Hematopoietic multipotent progenitor cell treated with erythropoietin and hydrocortisone succinate and interleukin-3 and kit ligand, for 15 days (in vitro differentiated cells): ENCODE measurements around the gene COMMD10.
"Not testable (repeated sequence)": the region's sequence is repeated elsewhere in the genome, so short reads cannot be mapped to it uniquely, and the experiment has no call there.

Source experiments
- DNase-seq: peaks from one replicate; pipeline ENCODE4 v3.0.0-alpha.2; 2015; ENCODE audit warnings: low spot score

The COMMD10 gene

DNA sequence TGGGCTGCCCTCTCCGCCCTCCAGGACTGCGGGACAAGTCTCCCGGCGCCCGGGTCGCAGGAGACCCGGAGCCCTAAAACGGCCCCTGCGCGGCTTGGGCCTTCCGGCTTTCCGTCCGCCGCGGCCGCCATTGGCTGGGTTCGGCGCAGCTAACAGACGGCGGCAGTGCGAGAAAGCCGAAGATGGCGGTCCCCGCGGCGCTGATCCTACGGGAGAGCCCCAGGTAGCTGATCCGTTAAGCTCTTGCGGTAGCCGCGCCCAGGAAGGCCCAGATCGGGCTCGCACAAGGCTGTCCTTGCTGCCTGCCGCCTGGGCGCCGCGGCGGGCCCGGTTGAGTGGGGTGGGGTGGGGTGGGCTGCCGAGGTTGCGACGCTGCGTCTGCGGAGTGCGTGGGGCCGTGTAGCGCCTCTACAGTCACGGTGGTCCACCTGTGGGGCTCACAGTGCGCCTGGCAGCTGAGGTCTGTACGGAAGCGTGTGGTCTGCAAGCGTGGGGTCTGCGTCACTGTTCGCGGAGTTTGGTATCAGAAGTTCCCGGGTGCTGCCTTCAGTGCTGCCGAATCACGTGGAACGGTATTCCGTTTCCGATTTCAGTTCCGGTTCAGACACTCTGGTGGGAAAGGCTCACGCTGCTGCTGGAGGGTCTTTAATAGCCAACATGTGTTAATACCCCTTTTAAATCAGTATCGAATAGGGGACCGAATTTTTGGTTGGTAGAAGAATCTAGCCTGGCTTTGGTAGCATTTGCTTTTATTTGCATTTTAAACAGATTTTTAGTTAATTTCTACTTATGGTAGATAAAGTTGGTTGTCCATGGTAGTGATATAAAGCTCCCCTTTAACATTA lies at the start of gene COMMD10:
TSS of gene COMMD10 (plus strand) at position 155 of the 845 bp plus-strand sequence.
- DNase-seq: peak; percentile 63

DNA sequence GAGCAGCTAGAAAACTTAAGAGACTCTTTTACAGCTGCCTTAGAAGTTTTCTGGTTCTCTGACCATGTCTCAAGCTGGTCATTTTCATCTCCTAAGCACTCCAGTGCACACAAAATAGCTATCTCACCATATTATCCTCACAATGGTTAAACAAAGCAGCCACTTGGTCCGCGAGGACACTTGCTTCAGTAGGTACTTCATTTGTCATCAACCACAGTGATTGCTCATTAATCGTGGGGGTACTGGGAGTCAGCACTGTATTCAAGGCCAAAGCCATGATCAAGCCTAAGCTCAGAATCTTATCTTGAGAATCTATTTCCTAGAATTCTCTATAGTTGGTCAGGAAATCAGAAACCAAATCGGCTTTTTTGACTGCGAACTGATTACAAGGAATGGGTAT lies 49.7 kb upstream of the COMMD10 start:
- no peak for DNase-seq

DNA sequence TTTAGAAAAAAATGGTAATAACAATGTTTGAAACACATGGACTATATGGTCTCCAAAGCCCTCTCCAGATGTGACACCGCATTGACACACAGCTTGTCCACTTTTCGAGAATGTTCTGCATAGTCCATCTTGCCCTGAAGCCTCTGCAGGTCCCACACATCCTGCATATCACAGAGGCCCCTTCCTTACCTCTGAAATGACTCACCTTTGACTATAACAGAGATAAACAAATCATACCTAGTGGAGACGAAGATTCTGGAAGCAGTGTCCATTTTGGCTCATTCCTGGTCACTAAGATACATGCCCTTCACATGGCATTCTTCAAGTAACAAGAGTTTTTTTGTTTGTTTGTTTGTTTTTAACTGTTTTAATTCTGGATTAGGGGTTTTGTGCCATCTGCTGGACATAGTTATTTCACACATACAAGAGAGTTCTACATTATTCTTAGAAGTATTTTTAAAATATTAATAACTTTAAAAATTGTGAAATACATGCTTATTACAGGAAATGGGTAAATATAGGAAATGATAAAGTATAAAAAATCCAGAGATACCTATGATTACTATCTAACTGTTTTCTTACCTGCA lies 47.5 kb upstream of the COMMD10 start:
- no peak for DNase-seq

DNA sequence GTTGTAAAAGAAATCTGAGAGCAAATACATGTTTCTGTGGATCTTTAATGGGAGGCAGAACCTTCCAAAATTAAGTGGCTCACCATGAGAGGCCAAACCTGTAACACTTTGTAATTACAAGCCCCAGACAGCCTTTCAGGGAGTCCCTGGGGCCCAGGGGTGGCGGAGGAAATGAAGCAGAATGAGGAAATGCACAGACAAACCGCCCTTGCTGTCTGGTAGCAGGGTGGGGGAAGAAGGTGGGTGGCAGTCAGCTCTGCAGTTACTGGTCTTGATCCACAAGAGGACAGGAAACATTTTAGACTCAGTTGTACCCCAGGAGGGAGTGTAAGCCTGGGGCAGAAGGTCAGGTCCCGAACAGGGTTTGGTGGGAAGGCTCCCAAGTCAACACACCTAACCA lies 46.0 kb upstream of the COMMD10 start:
- DNase-seq: no peak

DNA sequence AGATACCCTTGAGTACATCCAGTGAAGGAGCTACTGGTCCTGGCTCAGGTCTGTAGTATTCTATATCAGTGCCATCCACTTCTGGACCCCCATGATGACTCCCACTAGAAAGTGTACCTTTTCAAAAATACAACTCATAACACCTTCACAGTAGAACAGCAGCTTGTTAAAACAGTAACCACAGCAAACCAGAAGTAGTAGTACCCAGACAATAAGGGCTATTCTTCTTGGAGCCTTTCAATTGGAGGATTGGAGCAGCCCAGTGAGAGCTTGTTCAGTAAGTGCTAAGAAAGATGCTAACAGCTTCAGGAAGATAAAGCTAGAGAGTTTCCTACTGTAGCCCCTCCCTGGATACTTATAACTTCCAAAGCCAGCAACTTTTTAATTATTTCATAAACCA lies 42.5 kb upstream of the COMMD10 start:
- DNase-seq: no peak

DNA sequence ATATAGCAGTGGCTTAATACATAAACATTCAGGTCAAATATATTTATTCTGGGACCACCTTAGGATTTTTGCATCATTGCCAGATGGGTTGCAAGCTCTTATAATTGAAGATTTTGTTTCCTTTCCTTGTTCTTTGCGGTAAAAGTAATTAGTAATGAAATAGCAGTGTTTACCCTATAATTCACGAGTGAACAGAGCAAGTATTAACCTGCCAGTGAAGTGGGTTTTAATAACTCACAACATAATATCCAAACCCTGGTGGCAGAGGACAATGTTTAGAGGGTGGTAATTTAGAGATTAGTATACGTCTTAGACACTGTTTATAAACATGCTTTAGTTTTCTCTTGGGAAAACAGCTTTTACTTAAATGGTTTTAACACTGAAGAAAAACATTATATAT lies 40.8 kb upstream of the COMMD10 start:
- DNase-seq: no peak

DNA sequence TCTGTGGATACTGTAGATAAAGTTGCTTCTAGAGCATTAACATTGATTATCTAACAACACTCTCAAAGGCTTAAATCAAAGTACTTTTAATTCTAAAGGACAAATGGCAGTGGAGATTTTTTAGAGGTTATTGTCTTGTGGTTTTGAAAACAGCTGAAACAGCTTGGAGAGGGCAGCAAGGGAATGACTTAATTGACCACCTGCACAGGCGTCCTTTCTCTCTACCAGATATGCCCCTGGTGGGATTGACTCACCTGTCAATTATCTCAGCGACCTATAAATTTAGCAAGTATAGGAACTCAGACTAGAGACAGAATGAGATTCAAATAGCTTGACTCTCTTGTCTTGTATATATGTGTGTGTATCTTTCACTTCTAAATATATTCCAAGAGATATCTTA lies 39.0 kb upstream of the COMMD10 start:
- no peak for DNase-seq

DNA sequence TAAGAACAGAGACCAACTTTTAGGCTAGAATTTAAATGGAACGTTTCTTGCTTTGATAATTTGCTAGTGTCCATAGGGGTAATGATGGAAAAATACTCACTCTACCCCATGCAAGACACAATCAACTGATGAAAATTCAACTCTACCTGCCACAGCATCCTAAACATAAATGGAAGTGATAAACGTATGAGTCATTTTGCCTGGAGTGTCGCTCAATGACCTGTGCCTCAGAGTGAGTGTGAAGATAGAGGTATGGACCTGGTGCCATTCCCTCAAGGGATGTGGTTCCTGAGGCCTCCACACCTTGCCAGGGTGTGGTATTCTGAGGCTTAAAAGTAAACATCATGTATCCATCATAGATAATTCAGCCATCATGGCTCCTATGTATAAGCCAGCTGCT lies 38.6 kb upstream of the COMMD10 start:
- DNase-seq: no peak

DNA sequence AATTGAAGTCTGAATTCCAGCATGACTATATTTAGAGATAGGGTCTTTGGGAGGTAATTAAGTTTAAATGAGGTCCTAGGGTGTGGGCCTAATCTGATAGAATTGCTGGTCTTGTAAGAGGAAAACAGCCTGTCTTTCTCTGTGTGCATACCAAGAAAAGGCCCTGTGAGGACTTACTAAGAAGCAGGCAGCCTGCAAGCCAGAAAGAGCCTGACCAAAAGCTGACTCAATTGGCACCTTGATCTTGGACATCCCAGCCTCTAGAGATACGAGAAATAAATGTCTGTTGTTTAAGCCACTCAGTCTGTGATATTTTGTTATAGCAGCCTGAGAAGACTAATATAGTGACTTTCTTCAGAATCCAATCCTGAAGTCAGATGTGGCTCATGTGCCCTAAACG lies 38.0 kb upstream of the COMMD10 start:
- no peak for DNase-seq

DNA sequence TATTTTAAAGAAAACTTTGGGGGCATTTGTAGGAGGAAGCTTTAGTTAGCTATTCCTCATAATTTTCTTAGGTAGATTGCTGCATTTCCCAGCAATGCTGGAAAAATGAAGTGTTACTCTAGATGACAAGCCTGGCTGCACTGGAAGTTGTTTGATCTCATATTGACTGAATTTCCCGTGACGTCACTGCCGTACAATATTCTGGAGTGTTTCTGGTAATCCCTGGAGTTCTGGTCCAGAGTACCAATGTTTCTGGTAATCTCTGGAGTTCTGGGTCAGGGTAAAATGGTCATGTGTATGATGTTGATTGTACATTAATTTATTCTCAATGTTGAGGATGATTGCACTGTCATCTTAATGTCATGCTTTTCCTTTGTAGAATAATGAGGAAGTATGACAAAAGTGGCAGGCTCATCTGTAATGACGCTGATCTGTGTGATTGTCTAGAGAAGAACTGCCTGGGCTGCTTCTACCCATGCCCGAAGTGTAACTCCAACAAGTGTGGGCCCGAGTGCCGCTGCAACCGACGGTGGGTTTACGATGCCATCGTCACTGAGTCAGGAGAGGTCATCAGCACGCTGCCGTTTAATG lies 26.4 kb upstream of the COMMD10 start:
- no peak for DNase-seq

DNA sequence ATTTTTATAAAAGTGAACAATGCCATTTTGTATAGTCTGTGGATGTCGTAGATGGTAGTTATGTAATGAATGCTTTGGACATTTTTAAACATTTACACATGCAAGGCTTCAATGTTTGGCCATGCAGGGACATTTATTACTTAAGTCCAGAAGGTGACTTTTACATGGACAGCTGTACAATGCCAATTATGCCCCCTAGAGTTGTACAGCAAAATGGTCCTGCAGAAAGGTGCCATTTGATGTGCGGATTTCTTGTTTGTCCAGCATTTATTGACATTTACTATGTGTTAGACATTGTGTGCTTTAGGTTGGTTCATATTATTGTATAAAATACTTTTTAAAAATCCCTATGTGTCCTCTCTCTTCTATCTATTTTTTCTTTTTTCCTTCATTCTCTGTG lies 22.5 kb upstream of the COMMD10 start:
- no peak for DNase-seq

DNA sequence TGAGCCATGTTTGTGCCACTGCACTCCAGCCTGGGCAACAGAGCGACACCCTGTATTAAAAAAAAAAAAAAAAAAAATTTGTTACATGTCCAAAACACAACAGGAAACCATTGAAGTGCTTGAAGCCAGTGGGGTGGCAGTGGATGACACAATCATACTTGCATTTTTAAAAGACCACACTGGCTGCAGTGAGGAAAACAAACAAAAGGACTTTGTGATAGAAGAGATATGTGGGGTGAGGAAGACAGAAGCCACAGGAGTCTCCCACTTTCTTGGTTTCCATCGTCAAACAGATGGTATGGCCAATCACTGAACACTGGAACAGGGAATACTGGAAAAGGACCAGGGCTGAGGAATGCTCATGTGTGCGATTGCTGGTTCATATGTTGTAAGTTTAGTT lies 20.9 kb upstream of the COMMD10 start:
- DNase-seq: no peak

DNA sequence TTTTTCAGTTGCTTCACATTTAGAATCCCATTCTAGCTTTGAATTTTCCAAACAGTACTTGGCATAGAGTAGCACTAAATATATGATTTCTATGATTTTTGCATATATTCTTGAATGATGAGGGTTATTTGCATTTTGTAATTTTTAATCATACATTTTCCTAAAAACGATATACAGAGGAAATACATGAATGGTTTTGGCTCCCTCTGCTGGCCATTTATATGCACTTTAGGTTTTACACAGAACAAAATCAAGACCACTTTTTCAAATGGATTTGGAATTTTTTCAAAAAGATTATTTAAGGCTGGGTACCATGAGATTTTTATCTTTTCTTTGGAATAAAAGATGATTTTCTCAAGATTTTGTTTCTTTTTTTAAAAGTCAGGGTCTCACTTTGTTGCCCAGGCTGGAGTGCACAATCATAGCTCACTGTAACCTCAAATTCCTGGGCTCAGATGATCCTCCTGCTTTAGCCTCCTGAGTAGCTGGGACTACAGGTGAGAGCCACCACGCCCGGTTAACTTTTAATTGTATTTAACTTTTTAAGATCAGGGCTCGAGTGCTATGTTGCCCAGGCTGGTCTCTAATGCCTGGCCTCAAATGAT lies 16.7 kb upstream of the COMMD10 start:
- DNase-seq: peak; percentile 59

DNA sequence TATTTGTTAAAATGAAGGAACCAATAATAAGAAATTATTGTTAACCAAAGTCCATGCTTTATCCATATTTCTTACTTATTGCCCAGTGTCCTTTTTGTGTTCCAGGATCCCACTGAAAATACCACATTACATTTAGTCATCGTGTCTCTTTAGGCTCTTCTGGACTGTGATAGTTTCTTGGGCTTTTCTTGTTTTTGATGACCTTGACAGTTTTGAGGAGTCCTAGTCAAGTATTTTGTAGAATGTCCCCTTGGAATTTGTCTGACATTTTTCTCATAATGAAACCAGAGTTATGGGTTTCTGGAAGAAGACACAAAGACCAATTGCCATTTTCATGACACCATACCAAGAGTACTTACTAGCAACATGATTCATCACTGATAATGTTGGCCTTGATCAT lies 13.6 kb upstream of the COMMD10 start:
- DNase-seq: no peak

DNA sequence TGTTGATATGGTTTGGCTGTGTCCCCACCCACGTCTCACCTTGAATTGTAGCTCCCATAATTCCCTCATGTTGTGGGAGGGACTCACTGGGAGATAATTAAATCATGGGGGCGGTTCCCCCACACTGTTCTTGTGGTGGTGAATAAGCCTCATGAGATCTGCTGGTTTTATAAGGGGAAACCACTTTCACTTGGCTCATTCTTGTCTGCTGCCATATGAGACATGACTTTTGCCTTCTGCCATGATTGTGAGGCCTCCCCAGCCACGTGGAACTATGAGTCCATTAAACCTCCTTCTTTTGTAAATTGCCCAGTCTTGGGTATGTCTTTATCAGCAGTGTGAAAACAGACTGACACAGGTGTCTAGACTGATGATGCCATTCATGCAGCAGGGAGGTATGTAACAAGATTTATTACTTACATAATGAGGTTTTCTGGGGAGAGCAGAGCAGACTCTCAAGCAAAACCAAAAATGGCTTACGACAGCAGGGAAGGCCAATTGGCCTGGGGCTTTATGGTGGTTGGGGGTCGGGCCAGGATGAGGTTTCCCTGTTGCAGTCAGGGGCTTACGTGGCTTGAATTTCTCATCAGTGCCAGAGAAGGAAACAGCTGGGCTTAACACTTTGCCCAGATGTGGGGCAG lies 9.5 kb upstream of the COMMD10 start:
- DNase-seq: no peak

DNA sequence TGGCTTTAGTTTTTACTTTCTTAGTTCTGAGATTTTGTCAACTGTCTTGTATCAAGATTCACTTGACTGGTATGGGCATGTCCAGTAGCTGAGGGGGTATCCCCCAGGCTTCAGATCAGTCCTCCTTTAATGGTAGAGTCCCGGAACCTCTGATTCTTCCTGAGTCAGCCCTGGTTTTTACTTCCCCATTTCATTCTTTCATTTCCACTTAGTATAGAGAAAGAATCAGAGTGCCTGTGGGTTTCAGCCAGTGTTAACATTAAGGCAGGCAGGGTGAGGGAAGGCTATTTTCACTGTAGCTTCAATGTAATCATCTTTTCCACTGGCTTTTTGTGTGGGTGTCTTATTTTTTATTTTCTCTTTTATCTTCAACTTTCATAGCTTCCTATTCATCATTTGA lies 8.3 kb upstream of the COMMD10 start:
- no peak for DNase-seq

DNA sequence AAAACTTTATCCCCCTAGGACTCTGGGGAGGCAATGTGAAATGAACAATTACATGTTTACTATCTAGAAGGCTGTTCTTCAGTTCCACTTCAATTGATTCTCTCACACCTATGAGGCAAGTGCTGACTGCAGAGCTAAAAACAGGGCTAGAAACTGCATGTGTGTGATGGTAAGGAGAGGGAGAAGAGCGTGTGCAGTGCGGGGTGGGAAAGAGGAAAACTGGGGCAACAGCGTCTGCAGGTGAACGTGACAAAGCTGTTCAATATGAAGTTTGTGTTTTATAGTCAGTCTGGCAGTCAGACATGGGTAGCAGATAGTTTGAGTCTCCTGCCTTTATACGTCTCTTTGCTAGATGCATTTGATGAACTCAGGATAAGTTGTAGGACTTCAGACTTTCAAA lies 6.6 kb upstream of the COMMD10 start:
- no peak for DNase-seq

DNA sequence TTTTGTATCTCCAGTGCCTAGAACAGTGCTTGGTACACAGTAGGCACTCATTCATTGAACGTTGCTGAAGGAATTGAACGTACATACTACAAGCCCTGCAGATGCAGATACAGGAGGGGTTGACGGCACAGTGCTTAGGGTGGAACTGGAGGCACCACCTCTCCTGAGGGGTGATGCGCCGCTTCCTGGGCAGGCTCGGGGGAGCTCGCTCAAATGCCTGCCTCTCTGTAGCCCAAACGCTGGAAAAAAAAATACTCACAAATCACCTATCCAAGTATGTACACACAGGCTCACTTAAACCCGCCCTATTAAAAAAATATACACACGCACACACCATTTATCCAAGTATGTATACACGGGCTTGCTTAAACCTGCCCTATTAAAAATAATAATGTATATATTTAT lies 536 bp upstream of the COMMD10 start:
- peak; percentile 2 for DNase-seq

DNA sequence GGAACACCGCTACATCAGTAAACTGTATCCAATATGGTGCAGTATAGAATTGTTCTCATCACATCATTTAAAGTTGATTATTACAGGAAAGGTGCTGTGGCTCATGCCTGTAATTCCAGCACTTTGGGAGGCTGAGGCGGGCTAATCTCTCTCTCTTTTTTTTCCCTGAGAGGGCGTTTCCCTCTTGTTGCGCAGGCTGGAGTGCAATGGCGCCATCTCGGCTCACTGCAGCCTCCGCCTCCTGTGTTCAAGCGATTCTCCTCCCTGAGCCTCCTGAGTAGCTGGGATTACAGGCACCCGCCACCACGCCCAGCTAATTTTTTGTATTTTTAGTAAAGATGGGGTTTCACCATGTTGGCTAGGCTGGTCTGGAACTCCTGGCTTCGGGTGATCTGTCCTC lies 1.5 kb downstream of the COMMD10 start:
- DNase-seq: not testable (repeated sequence)

DNA sequence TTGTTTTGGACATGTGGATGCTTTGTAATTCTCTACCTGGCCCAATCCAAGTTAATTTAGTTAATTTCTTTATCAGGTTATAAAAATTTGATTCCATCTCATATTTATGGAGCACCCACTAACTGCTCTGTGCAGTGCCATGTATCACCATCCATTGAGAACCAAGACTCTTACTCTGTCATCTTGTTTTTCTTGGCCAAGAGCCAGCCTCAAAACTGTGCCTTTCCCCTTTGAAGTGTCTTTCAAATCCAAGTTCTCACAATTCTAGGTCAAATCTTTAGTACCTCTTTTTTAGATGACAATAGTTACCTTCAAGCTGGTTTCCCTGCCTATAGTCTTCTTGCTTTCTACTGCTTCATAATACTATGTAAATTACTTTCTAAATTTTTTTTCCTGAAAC lies 3.2 kb downstream of the COMMD10 start:
- no peak for DNase-seq

DNA sequence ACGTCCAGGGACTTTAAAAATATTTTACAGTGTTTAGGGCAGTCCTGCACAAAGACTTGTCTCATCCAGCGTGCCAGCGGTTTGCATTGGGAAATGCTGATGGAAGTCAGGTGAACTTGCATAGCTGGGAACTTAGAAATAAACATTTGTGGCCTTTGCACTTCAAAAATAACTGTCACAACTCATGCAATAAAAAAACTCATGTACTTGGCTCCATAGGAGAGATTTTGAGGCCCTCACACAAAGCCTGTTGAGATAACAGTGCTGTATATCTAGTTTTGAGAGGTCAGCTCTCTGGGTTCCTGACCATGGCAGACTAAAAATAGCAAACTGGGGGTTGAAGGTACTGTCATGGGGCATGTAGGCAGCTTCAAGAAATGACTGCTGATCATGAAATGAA lies 5.5 kb downstream of the COMMD10 start:
- no peak for DNase-seq

DNA sequence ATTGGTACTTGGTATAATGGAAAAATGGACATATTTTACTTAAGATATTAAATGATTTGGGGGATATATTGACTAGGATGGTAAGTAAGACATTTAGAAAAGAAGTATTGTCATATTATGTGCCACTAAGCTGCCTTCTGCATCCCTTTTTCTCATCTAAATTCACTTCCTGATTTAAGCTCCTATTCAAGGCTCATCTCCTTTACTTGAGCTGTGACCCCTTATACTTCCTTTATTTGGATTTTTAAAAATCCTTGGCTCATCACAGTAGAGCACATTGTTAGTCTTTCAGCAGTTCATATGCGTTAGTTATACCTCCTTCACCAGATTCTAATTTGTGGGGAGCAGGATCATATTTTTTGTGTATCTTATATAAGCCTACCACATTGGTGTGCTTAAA lies 6.6 kb downstream of the COMMD10 start:
- DNase-seq: no peak

DNA sequence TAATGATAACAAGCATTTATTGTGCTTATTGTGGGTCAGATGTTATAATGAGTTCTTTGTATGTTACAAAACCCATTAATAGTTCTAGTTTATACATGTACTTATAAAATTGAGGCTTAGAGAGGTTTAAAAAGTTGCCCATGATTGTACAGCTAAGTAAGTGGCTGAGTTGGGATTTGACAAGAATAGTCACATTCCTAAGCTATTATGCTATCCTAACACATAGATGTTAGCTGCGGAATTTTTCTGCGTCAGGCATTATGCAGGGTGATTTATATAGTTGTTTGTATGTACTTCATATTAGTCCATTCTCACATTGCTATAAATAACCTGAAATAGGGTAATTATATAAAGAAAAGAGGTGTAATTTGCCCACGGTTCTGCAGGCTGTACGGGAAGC lies 12.5 kb downstream of the COMMD10 start:
- DNase-seq: no peak
